ENCODE data around the gene WDR31.

The WDR31 gene

GRCh38 chr9:113349445-113350094 lies 9.5 kb upstream of the WDR31 start, which contains the start of gene BSPRY:
Gene BSPRY (plus strand): TSS chr9:113349541. CDS start chr9:113349580, 39 bp downstream.
- peaks cover 37% of the 10 kb centered on the region for H3K27me3 ChIP-seq (ENCODE audit: control insufficient read depth, insufficient read depth, low read length)
- no peaks in the 10 kb centered on the region for H3K9me3 ChIP-seq (ENCODE audit: control insufficient read depth, low read depth, low read length)
- no peaks in the 10 kb centered on the region for H3K36me3 ChIP-seq (ENCODE audit: control insufficient read depth, low read depth, low read length)
- no peak within 1 kb of the TSS for H3K9ac ChIP-seq (ENCODE audit: low read length)
- H3K4me1 ChIP-seq (ENCODE audit: control insufficient read depth, low read depth, low read length): peaks cover 9% of the 10 kb centered on the region
- no peak within 1 kb of the TSS for H3K27ac ChIP-seq (ENCODE audit: low read length)
- H3K4me3 ChIP-seq (ENCODE audit: low read length): peak within 1 kb of the TSS; percentile 56

DNA sequence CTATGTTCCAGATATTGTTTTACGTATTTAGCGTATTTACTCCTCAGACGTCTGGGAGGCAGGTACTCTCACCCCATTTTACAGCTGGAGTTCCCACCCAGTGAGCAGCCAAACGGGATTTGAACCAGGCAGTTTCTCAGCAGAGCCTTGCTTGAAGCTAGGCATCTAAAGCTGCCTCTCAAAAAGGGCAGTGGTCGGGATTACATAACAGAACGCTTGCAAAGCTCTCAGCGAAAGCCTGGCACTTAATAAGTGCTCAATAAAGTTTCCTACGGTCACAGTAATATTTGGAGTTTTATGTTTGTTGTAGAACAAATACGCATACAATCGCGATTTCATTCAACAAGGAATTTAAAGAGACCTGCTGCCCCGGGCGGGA lies 9.0 kb upstream of the WDR31 start:
- Histone ChIP-seq H3K4me3 (ENCODE audit: low read length) (peak overlapping the region; percentile 56), H3K9me3 (ENCODE audit: control insufficient read depth, low read depth, low read length) (no peaks in the 10 kb centered on the region), H3K27ac (ENCODE audit: low read length) (no peak overlapping the region), H3K9ac (ENCODE audit: low read length) (no peak overlapping the region), H3K27me3 (ENCODE audit: control insufficient read depth, insufficient read depth, low read length) (peaks cover 37% of the 10 kb centered on the region), H3K36me3 (ENCODE audit: control insufficient read depth, low read depth, low read length) (no peaks in the 10 kb centered on the region), H3K4me1 (ENCODE audit: control insufficient read depth, low read depth, low read length) (peaks cover 9% of the 10 kb centered on the region)

DNA sequence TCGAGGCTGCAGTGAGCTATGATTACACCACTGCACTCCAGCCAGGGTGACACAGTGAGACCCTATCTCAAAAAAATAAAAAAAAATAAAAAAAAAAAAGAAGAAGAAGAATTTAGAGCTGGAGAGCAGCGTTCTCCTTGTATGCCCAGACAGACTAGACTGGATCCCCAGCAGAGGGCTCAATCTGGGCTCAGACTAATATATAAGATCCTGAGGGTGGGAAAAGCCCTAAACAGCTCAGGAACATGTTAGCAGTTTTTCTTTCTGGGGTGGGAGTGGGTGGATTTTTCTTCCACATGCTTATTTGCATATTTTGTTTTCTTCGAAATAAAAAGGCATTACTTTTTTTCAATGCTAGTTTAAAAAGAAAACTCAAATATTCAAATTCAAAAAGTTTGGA lies 8.4 kb upstream of the WDR31 start:
- Histone ChIP-seq H3K27ac (ENCODE audit: low read length) (no peak overlapping the region), H3K4me3 (ENCODE audit: low read length) (no peak overlapping the region), H3K27me3 (ENCODE audit: control insufficient read depth, insufficient read depth, low read length) (peaks cover 37% of the 10 kb centered on the region), H3K36me3 (ENCODE audit: control insufficient read depth, low read depth, low read length) (no peaks in the 10 kb centered on the region), H3K9me3 (ENCODE audit: control insufficient read depth, low read depth, low read length) (no peaks in the 10 kb centered on the region), H3K4me1 (ENCODE audit: control insufficient read depth, low read depth, low read length) (peaks cover 9% of the 10 kb centered on the region), H3K9ac (ENCODE audit: low read length) (no peak overlapping the region)

- H3K27me3 ChIP-seq (ENCODE audit: control insufficient read depth, insufficient read depth, low read length): peaks cover 40% of the 10 kb centered on the region
- H3K9me3 ChIP-seq (ENCODE audit: control insufficient read depth, low read depth, low read length): no peaks in the 10 kb centered on the region
- H3K4me1 ChIP-seq (ENCODE audit: control insufficient read depth, low read depth, low read length): peaks cover 6% of the 10 kb centered on the region
- no peak overlapping the region for H3K27ac ChIP-seq (ENCODE audit: low read length)
- no peaks in the 10 kb centered on the region for H3K36me3 ChIP-seq (ENCODE audit: control insufficient read depth, low read depth, low read length)
- no peak overlapping the region for H3K9ac ChIP-seq (ENCODE audit: low read length)
- H3K4me3 ChIP-seq (ENCODE audit: low read length): no peak overlapping the region
These were observed 5.6 kb upstream of the WDR31 start for GRCh38 chr9:113345671-113346070.

GRCh38 chr9:113345190-113345589 lies 5.1 kb upstream of the WDR31 start:
- Histone ChIP-seq H3K27me3 (ENCODE audit: control insufficient read depth, insufficient read depth, low read length) (peaks cover 38% of the 10 kb centered on the region), H3K9me3 (ENCODE audit: control insufficient read depth, low read depth, low read length) (no peaks in the 10 kb centered on the region), H3K4me1 (ENCODE audit: control insufficient read depth, low read depth, low read length) (peaks cover 3% of the 10 kb centered on the region), H3K9ac (ENCODE audit: low read length) (no peak overlapping the region), H3K4me3 (ENCODE audit: low read length) (no peak overlapping the region), H3K36me3 (ENCODE audit: control insufficient read depth, low read depth, low read length) (no peaks in the 10 kb centered on the region), H3K27ac (ENCODE audit: low read length) (no peak overlapping the region)

DNA sequence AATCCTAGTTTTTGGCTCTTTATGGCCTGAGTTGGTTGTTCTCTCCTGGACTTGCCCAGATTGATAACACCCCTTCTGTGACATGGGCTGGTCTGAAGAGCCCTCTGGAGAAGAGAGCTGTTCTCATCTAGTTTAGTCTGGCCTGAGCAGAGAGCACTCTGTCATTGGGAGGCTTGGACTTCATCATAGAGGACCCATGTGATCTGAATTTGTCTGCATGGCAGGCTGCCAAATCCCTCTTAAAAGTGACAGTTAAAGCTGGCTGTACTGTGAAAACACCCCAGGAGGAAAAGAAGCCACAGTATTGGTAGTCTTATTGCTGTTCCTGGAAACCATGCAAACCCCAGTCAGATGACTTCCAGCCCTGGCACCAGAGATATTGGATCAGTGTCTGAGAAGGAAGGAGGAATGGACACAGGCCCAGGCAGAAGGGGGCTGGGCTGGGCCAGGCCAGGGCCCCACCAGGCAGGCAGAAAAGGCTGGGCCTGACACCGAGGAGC lies 3.7 kb upstream of the WDR31 start:
- Histone ChIP-seq H3K27me3 (ENCODE audit: control insufficient read depth, insufficient read depth, low read length) (peaks cover 26% of the 10 kb centered on the region), H3K9me3 (ENCODE audit: control insufficient read depth, low read depth, low read length) (no peaks in the 10 kb centered on the region), H3K9ac (ENCODE audit: low read length) (no peak overlapping the region), H3K36me3 (ENCODE audit: control insufficient read depth, low read depth, low read length) (no peaks in the 10 kb centered on the region), H3K4me3 (ENCODE audit: low read length) (no peak overlapping the region), H3K4me1 (ENCODE audit: control insufficient read depth, low read depth, low read length) (no peaks in the 10 kb centered on the region), H3K27ac (ENCODE audit: low read length) (no peak overlapping the region)

DNA sequence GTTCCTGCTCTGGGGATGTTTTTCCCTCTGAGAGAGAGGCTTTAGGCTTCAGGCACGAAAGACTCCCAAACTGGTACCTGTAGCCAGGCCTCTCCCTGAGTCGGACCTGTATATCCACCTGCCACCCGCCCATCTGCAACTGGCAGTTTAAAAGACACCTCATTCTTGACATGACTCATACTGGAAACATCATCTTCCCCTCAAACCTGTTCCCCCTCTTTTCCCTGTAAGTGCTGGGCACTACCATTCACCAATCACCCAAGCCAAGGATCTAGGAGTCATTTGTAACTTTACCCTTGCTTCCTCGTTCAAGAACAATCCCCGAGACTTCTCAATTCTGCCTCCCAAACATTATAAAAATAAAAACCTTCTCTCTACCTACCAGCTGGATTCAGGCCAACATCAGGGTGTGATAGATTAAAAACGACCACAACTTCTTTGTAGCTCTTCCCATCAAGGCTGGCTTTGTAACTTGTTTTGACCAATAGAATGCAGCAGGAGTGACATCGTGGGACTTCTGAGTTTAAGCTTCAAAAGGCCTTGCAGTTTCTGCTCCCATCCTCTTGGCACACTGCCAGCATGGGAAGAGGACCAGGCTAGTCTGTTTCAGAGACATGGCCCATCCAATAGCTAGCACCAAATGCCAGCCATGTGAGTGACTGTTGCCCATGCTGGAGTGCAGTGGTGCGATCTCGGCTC lies 1.8 kb upstream of the WDR31 start:
- Histone ChIP-seq H3K9ac (ENCODE audit: low read length) (no peak overlapping the region), H3K9me3 (ENCODE audit: control insufficient read depth, low read depth, low read length) (no peaks in the 10 kb centered on the region), H3K4me1 (ENCODE audit: control insufficient read depth, low read depth, low read length) (no peaks in the 10 kb centered on the region), H3K4me3 (ENCODE audit: low read length) (no peak overlapping the region), H3K27me3 (ENCODE audit: control insufficient read depth, insufficient read depth, low read length) (peaks cover 13% of the 10 kb centered on the region), H3K36me3 (ENCODE audit: control insufficient read depth, low read depth, low read length) (no peaks in the 10 kb centered on the region), H3K27ac (ENCODE audit: low read length) (no peak overlapping the region)

GRCh38 chr9:113337714-113338113 lies 2.4 kb downstream of the WDR31 start:
- no peak overlapping the region for H3K27ac ChIP-seq (ENCODE audit: low read length)
- no peak overlapping the region for H3K9ac ChIP-seq (ENCODE audit: low read length)
- H3K27me3 ChIP-seq (ENCODE audit: control insufficient read depth, insufficient read depth, low read length): peaks cover 13% of the 10 kb centered on the region
- H3K4me3 ChIP-seq (ENCODE audit: low read length): no peak overlapping the region
- no peaks in the 10 kb centered on the region for H3K9me3 ChIP-seq (ENCODE audit: control insufficient read depth, low read depth, low read length)
- no peaks in the 10 kb centered on the region for H3K4me1 ChIP-seq (ENCODE audit: control insufficient read depth, low read depth, low read length)
- H3K36me3 ChIP-seq (ENCODE audit: control insufficient read depth, low read depth, low read length): no peaks in the 10 kb centered on the region

GRCh38 chr9:113331780-113332179 lies 8.3 kb downstream of the WDR31 start:
- no peak overlapping the region for H3K27ac ChIP-seq (ENCODE audit: low read length)
- H3K27me3 ChIP-seq (ENCODE audit: control insufficient read depth, insufficient read depth, low read length): no peaks in the 10 kb centered on the region
- H3K36me3 ChIP-seq (ENCODE audit: control insufficient read depth, low read depth, low read length): no peaks in the 10 kb centered on the region
- no peaks in the 10 kb centered on the region for H3K4me1 ChIP-seq (ENCODE audit: control insufficient read depth, low read depth, low read length)
- H3K4me3 ChIP-seq (ENCODE audit: low read length): no peak overlapping the region
- no peaks in the 10 kb centered on the region for H3K9me3 ChIP-seq (ENCODE audit: control insufficient read depth, low read depth, low read length)
- no peak overlapping the region for H3K9ac ChIP-seq (ENCODE audit: low read length)

- no peaks in the 10 kb centered on the region for H3K27me3 ChIP-seq (ENCODE audit: control insufficient read depth, insufficient read depth, low read length)
- no peaks in the 10 kb centered on the region for H3K9me3 ChIP-seq (ENCODE audit: control insufficient read depth, low read depth, low read length)
- no peak overlapping the region for H3K27ac ChIP-seq (ENCODE audit: low read length)
These were observed 11.9 kb downstream of the WDR31 start for GRCh38 chr9:113328045-113328782.

GRCh38 chr9:113326230-113326629 lies 13.8 kb downstream of the WDR31 start:
- H3K4me1 ChIP-seq (ENCODE audit: control insufficient read depth, low read depth, low read length): no peaks in the 10 kb centered on the region
- H3K4me3 ChIP-seq (ENCODE audit: low read length): no peak overlapping the region
- H3K9ac ChIP-seq (ENCODE audit: low read length): no peak overlapping the region
- no peaks in the 10 kb centered on the region for H3K9me3 ChIP-seq (ENCODE audit: control insufficient read depth, low read depth, low read length)
- no peaks in the 10 kb centered on the region for H3K27me3 ChIP-seq (ENCODE audit: control insufficient read depth, insufficient read depth, low read length)
- no peak overlapping the region for H3K27ac ChIP-seq (ENCODE audit: low read length)
- H3K36me3 ChIP-seq (ENCODE audit: control insufficient read depth, low read depth, low read length): no peaks in the 10 kb centered on the region

More at GRCh38 chr9:113328045-113328782, 11.9 kb downstream of the WDR31 start:
- H3K36me3 ChIP-seq (ENCODE audit: control insufficient read depth, low read depth, low read length): no peaks in the 10 kb centered on the region
- H3K9ac ChIP-seq (ENCODE audit: low read length): no peak overlapping the region
- no peaks in the 10 kb centered on the region for H3K4me1 ChIP-seq (ENCODE audit: control insufficient read depth, low read depth, low read length)
- no peak overlapping the region for H3K4me3 ChIP-seq (ENCODE audit: low read length)
